Fibroblast of lung (primary cell): ENCODE measurements around the gene SH3BP2. TPM values are rescaled to one million over a fixed set of nuclear protein-coding genes. Genes with fewer than 3 reads are reported as not detected.
"Not testable (repeated sequence)": the region's sequence is repeated elsewhere in the genome, so short reads cannot be mapped to it uniquely, and the experiment has no call there.

ENCODE experiments used
- DNase-seq, 2 donors: peaks; one replicate each; pipeline versions ENCODE4 v3.0.0 to v3.0.0-alpha.2; 2010; ENCODE audit warnings: low read depth in 2 of 2
- H2AFZ ChIP-seq: 2 replicates; pipeline ENCODE4 v1.5.1; 2012; ENCODE audit warnings: low read length, control low read depth, inconsistent platforms
- H3K27ac ChIP-seq: 2 replicates; pipeline ENCODE4 v1.5.1; 2011; ENCODE audit warnings: low read length, control low read depth; ENCODE audit not compliant: insufficient read depth
- H3K27me3 ChIP-seq: 2 replicates; pipeline ENCODE4 v1.5.1; 2011; ENCODE audit warnings: mild to moderate bottlenecking, low read length; ENCODE audit not compliant: control insufficient read depth, insufficient read depth
- H3K36me3 ChIP-seq: 2 replicates; pipeline ENCODE4 v1.5.1; 2011; ENCODE audit warnings: low read length; ENCODE audit not compliant: control insufficient read depth, insufficient read depth
- H3K4me1 ChIP-seq: 2 replicates; pipeline ENCODE4 v1.5.1; 2011; ENCODE audit warnings: low read length; ENCODE audit not compliant: control insufficient read depth, insufficient read depth; ENCODE audit errors: extremely low read depth
- H3K4me2 ChIP-seq: 2 replicates; pipeline ENCODE4 v1.5.1; 2011; ENCODE audit warnings: low read length, control low read depth; ENCODE audit not compliant: insufficient read depth; ENCODE audit errors: extremely low read depth
- H3K4me3 ChIP-seq, 4 experiments: fragments of 200-600 bp in 1 of 4; sonication (generic) in 1 of 4; replicated peaks in 1 of 4; 2 replicates each; pipeline ENCODE4 v1.5.1; 2011 to 2016; ENCODE audit warnings: low read length in 4 of 4, low read depth in 3 of 4, mild to moderate bottlenecking in 3 of 4, control low read depth in 2 of 4, inconsistent platforms in 1 of 4, mixed read lengths in 1 of 4; ENCODE audit not compliant: insufficient read depth in 1 of 4; ENCODE audit errors: control extremely low read depth in 1 of 4
- H3K79me2 ChIP-seq: 2 replicates; pipeline ENCODE4 v1.5.1; 2012; ENCODE audit warnings: mild to moderate bottlenecking, low read length, inconsistent platforms; ENCODE audit not compliant: control insufficient read depth, insufficient read depth
- H3K9ac ChIP-seq: 2 replicates; pipeline ENCODE4 v1.5.1; 2011; ENCODE audit warnings: mild to moderate bottlenecking, low read length, control low read depth; ENCODE audit not compliant: insufficient read depth
- H3K9me3 ChIP-seq: 2 replicates; pipeline ENCODE4 v1.5.1; 2012; ENCODE audit warnings: low read depth, low read length; ENCODE audit not compliant: control insufficient read depth, insufficient read depth
- H4K20me1 ChIP-seq: 2 replicates; pipeline ENCODE4 v1.5.1; 2011; ENCODE audit warnings: low read length; ENCODE audit not compliant: control insufficient read depth, insufficient read depth; ENCODE audit errors: extremely low read depth
- CTCF ChIP-seq, 2 donors: IDR thresholded peaks in 1 of 2; conservative IDR thresholded peaks in 1 of 2; 1 replicate in 1 of 2; 2 replicates in 1 of 2; pipeline ENCODE4 v1.5.1; 2011 to 2012; ENCODE audit warnings: low read length in 2 of 2, control low read depth in 1 of 2, inconsistent platforms in 1 of 2, low read depth in 1 of 2, mild to moderate bottlenecking in 1 of 2
- EZH2 ChIP-seq: IDR thresholded peaks from 2 replicates; pipeline ENCODE4 v1.5.1; 2012; ENCODE audit warnings: low read length, control low read depth, mild to moderate bottlenecking; ENCODE audit errors: missing control alignments
- polyA plus RNA-seq, 2 donors: library from polyadenylated mRNA; depleted of rRNA in 1 of 2; stranded (reverse) in 1 of 2; unstranded in 1 of 2; fragments of >200 nt; gene quantifications; 2 replicates each; pipeline ENCODE4 v1.2.1, GENCODE V29; 2011 to 2012; ENCODE audit warnings: missing spikeins in 1 of 2
- total RNA-seq: library from RNA; depleted of rRNA; stranded (reverse); fragments of >200 nt; gene quantifications from 2 replicates; pipeline ENCODE4 v1.2.1, GENCODE V29; 2014

The SH3BP2 gene
- total and polyA plus RNA-seq, 2 donors (not counting 1 experiment from before 2014, with no cell fraction given) = 8.6 to 14.1 TPM

GRCh38 chr4:2771264-2771663 lies 21.6 kb upstream of the SH3BP2 start:
- Histone ChIP-seq H3K4me1 (no peaks in the 10 kb centered on the region), H3K36me3 (no peaks in the 10 kb centered on the region), H3K4me2 (no peak overlapping the region), H3K79me2 (no peaks in the 10 kb centered on the region), H2AFZ (no peak overlapping the region), H3K27me3 (no peaks in the 10 kb centered on the region), H3K9ac (no peak overlapping the region), H4K20me1 (no peaks in the 10 kb centered on the region), H3K9me3 (no peaks in the 10 kb centered on the region), H3K4me3 (no peak overlapping the region), H3K27ac (no peak overlapping the region)
- no peak for TF ChIP-seq EZH2
- no peak for TF ChIP-seq CTCF (conservative IDR thresholded peaks at IDR 0.05 in 1 of 2, IDR thresholded peaks at IDR 0.05 in 1 of 2; ENCODE audit: low read depth in 1 of 2, low read length in 2 of 2)
- peak in 1 of 2 donors; percentile 19 for DNase-seq

GRCh38 chr4:2780643-2781042 lies 12.2 kb upstream of the SH3BP2 start:
- not testable (repeated sequence) for H3K27ac ChIP-seq, H3K27me3 ChIP-seq, H3K4me3 ChIP-seq, H3K4me1 ChIP-seq, H3K36me3 ChIP-seq, H3K9ac ChIP-seq, DNase-seq, H3K9me3 ChIP-seq, H3K79me2 ChIP-seq, H3K4me2 ChIP-seq, H4K20me1 ChIP-seq, H2AFZ ChIP-seq

GRCh38 chr4:2781911-2782310 lies 11.0 kb upstream of the SH3BP2 start:
- Histone ChIP-seq H2AFZ (no peak overlapping the region), H4K20me1 (no peaks in the 10 kb centered on the region), H3K9ac (no peak overlapping the region), H3K27ac (no peak overlapping the region), H3K79me2 (no peaks in the 10 kb centered on the region), H3K4me3 (no peak overlapping the region), H3K36me3 (no peaks in the 10 kb centered on the region), H3K4me2 (no peak overlapping the region), H3K27me3 (no peaks in the 10 kb centered on the region), H3K4me1 (no peaks in the 10 kb centered on the region), H3K9me3 (no peaks in the 10 kb centered on the region)
- TF ChIP-seq CTCF (conservative IDR thresholded peaks at IDR 0.05 in 1 of 2, IDR thresholded peaks at IDR 0.05 in 1 of 2; ENCODE audit: low read depth in 1 of 2, low read length in 2 of 2) = no peak
- TF ChIP-seq EZH2 = no peak
- DNase-seq = no peak
